GM19035 (cell line): Measurements from ENCODE around the gene KCNH2.

ENCODE experiments used
- ATAC-seq: cut with Tn5 transposase; IDR thresholded peaks from one replicate; pipeline ENCODE4 v1.9.1; 2021; ENCODE audit not compliant: unreplicated experiment

KCNH2 gene

GRCh38 chr7:150950496-150951180 is 27.5 kb downstream of the KCNH2 start:
- no peak for ATAC-seq

GRCh38 chr7:150949971-150950491 is 28.1 kb downstream of the KCNH2 start:
- no peak for ATAC-seq

GRCh38 chr7:150949564-150949963 is 28.6 kb downstream of the KCNH2 start:
- ATAC-seq = no peak

GRCh38 chr7:150948791-150949251 is 29.3 kb downstream of the KCNH2 start:
- no peak for ATAC-seq

GRCh38 chr7:150947761-150948651 is 30.1 kb downstream of the KCNH2 start:
- ATAC-seq = no peak

GRCh38 chr7:150947241-150947745 is 30.8 kb downstream of the KCNH2 start:
- no peak for ATAC-seq

- no peak for ATAC-seq
Observed at GRCh38 chr7:150946421-150947240, 31.5 kb downstream of the KCNH2 start.

GRCh38 chr7:150945853-150946420 is 32.2 kb downstream of the KCNH2 start:
- no peak for ATAC-seq

GRCh38 chr7:150945171-150945852 is 32.8 kb downstream of the KCNH2 start:
- ATAC-seq = no peak

- ATAC-seq = no peak
Observed at GRCh38 chr7:150944066-150945042, 33.8 kb downstream of the KCNH2 start.

- ATAC-seq = no peak
Observed at GRCh38 chr7:150943453-150943814, 34.7 kb downstream of the KCNH2 start.

GRCh38 chr7:150942591-150943452 is 35.3 kb downstream of the KCNH2 start:
- no peak for ATAC-seq

GRCh38 chr7:150942001-150942590 is 36.0 kb downstream of the KCNH2 start:
- ATAC-seq = no peak

- ATAC-seq = no peak
Observed at GRCh38 chr7:150941351-150942000, 36.6 kb downstream of the KCNH2 start.

- ATAC-seq = no peak
Observed at GRCh38 chr7:150940431-150941102, 37.6 kb downstream of the KCNH2 start.

- no peak for ATAC-seq
Observed at GRCh38 chr7:150939466-150939865, 38.7 kb downstream of the KCNH2 start.
